GM19351 (cell line): ENCODE data around the gene SH3GLB1.

ENCODE experiments used
- ATAC-seq: cut with Tn5 transposase; IDR thresholded peaks from one replicate; pipeline ENCODE4 v1.9.1; 2021; ENCODE audit warnings: mild to moderate bottlenecking, moderate library complexity; ENCODE audit not compliant: unreplicated experiment

The SH3GLB1 gene

DNA sequence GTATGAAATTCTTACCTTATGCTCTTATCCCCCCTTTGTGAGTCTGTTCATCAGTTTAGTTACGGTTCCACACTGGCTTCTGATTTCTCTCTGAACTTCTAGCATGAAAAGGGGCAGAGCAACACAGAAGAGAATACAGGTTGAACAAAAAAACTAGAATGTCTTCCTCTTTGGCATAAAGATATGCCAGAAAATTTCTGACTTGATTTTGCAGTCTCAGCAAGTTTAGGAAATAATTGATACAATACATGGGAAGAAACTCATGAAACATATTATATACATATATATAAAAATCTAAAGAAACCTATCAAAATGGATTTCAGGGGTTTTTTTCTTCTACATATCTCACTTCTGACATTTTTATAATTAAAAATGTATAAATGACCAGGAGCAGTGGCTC is 27.0 kb downstream of the SH3GLB1 start:
- ATAC-seq, result no peak

- ATAC-seq, result no peak
Observed at GRCh38 chr1:86733340-86733739, 29.0 kb downstream of the SH3GLB1 start.

DNA sequence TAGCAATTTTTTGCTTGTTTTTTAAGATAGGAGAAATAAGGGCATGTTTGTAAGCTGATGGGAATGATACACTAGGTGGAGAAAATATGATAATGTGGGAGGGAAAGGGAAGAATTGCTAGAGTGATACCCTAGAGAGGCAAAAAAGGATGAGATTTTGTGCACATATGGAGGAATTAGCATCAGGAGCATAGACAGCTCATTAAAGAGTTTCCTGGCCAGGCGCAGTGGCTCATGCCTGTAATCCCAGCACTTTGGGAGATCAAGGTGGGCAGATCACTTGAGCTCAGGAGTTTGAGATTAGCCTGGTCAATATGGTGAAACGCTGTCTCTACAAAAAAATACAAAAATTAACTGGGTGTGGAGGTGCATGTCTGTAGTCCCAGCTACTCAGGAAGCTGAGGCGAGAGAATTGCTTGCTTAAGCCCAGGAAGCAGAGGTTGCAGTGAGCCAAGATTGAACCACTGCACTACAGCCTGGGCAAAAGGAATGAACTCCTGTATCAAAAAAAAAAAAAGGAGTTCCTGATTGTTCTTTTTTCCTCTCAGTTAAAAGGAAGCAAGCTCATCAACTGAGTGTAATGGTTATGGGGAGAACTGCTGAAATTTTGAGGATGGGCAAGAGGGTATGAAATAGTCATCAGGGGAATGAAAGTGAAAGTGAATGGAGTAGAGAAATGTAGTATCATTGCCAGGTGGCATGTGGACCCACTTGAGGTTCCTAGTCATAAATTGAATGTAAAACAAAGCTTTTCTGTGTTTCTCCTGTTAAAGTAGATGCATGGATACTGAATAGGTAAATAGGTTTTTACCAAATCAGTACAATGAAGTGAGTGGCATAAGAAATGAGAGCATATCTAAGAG is 35.5 kb downstream of the SH3GLB1 start:
- ATAC-seq, result peak; percentile 71

GRCh38 chr1:86741947-86742572 is 37.7 kb downstream of the SH3GLB1 start:
- no peak for ATAC-seq

DNA sequence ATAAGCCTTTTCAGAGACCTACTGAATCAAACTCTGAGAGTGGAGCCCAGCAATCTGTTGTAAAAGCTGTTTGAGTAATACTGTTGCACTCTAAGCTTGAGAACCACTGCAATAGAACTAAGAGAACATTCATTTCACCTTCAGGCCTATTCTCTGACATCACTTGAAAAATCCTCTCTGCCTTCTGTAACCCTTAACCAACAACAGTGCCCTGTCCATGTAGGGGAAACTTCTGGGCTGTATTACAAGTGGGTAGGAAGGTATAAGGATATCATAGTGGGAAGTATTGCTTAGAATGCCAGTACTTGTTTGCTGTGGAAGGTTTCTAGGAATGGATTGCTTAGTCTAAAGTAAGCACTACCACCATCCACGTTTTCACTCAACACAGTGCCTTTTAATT is 42.9 kb downstream of the SH3GLB1 start:
- ATAC-seq, result no peak

DNA sequence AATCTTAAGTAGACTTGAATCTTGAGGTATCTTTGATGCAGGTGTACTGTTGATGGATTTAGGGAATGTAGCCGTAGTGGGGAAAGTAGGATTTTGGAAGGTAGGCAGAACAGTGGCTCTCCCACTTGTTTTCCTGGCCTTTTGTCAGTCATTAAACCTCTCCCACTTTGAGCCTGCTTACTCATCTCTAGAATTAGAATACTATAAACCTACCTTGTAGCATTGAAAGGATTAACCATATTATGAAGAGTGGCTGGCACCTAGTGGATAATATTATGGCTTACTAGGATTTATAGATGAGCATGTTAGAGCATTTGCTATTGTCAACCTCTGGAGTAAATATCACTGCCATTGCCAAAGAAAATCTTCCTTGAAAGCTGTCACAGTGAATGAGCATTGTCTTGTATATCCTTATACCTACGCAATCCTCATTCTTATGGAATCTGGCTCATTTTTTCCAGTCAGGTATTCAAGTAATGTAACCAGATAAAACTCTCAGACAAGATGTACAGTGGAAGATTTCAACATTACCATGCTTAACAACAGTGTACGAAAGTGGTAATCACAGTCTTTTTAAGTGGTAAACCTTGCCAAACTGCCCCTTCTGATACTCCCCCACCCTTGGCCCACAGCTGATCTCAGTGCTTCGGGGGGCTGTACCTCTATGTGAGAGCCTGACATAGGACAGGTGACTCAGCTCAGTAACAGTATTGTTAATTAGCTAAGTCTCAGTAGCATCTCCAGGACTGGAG is 44.4 kb downstream of the SH3GLB1 start:
- ATAC-seq, result no peak

DNA sequence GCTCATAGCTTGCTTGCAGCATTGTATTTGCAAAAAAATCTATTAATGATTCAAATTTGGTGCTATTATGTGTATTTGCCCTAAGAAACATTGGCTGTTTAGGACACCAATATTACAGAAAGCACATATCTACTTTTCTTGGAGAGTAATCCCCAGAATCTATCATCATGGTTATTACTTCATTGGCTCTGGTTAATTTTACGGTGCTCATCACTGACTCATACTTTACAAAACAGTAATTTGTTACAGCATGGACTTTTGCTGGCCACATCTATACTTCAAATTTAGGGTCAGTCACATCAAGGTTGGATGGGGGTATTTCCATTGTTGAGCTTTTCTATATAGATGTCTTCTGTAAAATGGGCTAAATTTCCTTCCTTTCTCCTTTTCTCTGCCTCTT is 45.7 kb downstream of the SH3GLB1 start:
- ATAC-seq, result no peak

DNA sequence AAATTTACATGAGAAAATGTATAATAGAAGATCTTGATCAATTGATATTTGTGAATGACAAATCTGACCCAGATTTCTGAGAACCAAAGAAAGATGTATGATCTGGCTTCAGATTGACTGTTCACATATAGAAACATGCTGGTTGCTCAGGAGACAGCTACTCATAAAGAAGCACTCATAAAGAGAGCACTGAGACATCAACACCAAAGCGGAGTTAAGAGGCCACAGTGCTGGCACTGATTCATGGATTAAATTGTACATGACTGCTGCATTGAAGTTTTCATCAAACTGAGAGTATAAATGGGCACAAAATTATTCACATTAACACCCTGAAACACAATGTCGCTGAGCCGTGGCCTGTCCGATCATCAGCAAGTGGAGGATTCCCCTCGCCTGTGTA is 46.2 kb downstream of the SH3GLB1 start:
- no peak for ATAC-seq

DNA sequence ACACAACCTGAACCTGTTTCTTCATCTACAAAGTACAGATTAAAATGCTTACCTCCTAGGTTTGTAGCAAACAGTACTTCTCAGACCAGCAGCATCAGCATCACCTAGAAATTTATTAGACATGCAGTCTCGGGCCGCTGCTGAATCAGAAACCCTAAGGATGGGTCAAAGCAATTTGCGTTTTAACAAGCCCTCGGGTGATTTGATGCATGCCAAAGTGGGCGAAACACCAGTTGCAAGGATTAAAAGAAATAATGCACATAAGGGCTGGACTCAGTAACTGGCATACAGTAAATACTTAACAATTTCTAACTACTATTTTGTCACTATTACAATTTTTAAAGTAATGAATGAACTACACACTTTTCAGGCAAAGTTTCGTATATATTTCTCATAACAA is 47.5 kb downstream of the SH3GLB1 start:
- ATAC-seq, result no peak

- no peak for ATAC-seq
Observed at GRCh38 chr1:86753700-86754099, 49.3 kb downstream of the SH3GLB1 start.

DNA sequence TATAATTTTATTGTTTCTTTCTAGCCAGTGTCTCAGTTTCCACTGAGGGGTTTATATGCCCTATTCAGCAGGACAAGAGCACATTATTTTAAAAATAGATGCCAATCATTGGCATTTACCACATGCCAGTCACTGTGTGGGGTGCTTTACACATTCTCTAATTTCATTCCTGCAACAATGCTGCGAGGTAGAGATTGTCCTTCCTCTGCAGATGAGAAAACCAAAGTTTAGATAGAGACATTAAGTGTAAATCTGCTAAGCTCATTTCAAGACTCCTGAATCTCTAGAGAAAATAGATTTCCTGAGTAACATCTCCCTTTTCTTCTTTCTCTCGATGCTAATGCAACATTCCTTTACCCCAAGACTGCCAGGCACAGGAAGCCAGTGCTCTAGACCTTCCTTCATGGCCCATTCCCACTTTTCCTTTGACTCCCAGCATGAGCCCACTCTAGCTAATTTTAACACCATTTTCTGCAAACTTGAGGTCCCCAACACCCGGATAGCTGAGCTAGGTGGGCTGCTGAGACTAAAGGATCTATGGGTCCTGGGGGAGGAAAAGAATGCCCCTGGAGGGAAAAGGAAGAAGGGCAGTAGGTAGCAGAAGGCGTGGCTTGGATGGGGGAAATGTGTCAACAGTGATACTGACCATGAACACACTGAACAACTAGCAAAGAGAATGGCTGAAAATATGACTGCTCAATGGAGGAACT is 50.0 kb downstream of the SH3GLB1 start:
- no peak for ATAC-seq

GRCh38 chr1:86756062-86756406 is 51.7 kb downstream of the SH3GLB1 start:
- ATAC-seq, result no peak

GRCh38 chr1:86757272-86757984 is 53.1 kb downstream of the SH3GLB1 start:
- ATAC-seq, result no peak

DNA sequence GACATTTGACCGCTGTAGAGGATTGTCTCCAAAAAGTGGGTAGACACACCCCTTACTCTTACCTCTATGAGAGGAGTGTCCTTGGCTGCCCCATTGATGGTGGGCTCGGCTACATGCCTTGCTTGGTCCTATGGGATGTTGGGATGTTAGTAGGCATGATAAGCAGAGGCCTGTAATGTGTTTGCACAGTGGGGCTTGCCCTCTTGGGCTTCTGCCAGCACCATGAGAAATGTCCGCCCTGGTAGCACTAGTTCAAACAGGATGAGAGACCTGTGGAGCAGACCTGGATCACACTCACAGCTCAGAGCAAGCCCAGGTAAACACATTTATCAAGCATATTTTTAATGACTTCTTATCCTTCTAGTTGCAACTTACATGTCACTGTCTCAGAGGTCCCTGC is 54.2 kb downstream of the SH3GLB1 start:
- no peak for ATAC-seq

DNA sequence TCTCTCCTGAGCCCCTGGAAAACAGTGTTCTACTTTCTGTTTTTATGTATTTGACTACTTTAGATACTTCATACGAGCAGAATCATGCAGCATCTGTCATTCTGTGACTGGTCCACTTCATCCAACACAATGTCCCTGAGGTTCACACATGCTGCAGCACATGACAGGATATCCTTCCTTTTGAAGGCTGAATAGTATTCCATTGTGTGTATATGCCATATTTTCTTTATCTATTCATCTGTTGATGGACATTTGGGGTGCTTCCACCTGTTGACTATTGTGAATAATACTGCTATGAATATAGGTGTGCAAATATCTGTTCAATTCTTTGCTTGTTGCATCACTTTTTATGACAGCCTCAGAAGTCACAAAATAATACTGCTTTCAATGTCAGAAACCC is 55.8 kb downstream of the SH3GLB1 start:
- ATAC-seq, result no peak

GRCh38 chr1:86762336-86762735 is 58.0 kb downstream of the SH3GLB1 start:
- ATAC-seq, result no peak

- no peak for ATAC-seq
Observed at GRCh38 chr1:86764523-86764922, 60.1 kb downstream of the SH3GLB1 start.

DNA sequence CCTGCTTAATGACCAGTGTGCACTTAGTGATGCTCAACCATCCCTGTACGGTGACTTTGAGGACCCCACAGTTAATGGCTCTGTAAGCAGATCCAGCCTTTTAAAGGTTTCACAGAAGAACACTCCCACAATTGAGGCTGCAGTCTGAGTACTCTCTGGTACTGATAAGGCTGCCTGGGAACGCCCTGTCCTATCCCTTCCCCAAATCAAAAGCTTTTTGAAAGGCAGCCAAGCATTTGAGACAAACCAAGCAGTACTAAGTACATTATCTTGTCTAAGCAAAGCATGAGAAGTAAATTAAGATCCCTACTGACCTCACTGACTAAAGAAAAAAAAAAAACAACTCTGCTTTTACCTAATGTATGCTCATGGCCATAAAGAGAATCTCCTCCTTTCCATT is 60.7 kb downstream of the SH3GLB1 start:
- ATAC-seq, result no peak

DNA sequence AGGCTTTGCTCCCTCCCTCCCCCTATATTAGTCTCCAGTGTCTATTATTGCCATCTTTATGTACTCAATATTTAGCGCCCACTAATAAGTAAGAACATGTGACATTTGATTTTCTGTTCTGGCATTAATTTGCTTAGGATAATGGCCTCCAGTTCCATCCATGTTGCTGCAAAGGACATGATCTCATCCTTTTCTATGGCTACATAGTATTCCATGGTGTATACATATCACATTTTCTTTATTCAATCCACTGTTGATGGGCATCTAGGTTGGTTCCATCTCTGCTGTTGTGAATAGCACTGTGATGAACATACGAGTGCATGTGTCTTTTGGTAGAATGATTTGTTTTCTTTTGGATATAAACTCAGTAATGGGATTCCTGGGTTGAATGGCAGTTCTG is 61.3 kb downstream of the SH3GLB1 start:
- no peak for ATAC-seq

DNA sequence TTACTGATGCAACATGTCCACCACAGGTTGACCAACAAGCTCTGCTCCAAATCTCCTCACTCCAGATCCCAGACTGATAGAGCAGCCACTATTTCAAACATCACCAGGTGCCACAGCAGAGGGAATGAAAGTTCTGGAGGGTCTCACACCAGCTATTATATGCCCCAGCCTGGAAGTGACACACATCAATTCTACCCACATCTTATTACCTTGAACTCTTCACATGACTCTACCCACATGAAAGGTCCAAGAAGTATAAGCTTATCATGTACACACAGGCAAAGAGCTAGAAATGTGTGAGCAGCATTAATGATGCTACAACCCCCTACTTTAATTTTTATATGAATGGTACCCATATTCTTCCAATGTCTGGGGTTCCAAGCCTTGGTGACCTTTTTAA is 64.2 kb downstream of the SH3GLB1 start:
- no peak for ATAC-seq

- ATAC-seq, result no peak
Observed at GRCh38 chr1:86769065-86769464, 64.7 kb downstream of the SH3GLB1 start.
